Stimulated activated CD4-positive, alpha-beta T cell treated with anti-CD3 and anti-CD28 coated beads, Interleukin-1b, Interleukin-23, amount 100 ng/mL, for 48 hours (primary cell): ENCODE results near the gene CCDC78.

Experiments used
- DNase-seq: peaks from one replicate; pipeline ENCODE4 v3.0.0-alpha.2; 2020

The CCDC78 gene

DNA sequence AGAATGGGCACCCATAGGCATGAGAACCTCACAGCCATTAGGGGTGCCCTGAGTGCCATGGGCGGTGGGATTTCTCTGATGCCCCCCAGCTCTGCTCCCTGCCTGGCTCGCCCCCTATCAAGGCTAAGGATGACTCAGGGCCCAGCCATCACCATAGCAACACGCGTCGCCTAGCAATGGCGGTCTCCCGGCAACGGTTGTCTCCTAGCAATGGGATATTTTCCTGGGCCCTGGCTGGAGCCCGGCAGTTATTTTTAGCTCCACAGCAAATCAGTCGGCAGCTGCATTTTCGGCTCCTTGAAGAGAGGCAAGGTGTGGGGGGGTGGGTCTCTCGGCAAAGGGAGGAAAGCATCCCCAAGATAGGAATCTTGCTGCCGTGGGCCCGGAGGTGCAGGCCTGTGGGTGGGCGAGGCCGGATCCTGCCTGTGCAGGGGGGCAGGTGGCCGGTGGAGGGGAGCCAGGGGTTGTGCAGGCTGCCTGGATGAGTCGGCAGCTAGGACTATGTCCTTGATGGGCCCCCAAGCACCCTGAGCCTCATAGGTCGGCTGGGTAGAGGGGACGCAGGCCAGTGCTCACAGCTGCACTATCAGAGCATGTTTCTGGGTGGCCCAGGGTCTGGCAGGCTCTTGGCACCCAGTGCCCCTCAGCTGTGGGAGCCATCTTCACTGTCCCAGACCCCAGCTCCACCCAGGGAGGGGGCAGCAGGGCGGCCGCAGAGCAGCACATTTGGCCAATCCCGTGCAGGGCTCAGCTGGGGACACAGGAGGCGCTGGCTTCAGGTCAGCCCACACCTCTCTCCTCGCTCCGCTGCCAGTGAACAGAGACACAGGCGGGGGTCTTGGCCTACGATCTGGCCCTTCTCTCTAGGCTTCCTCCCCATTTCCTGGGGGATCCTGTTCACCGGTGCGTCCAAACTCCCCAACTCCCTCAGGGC, 16.4 kb downstream of the CCDC78 start:
- no peak for DNase-seq

DNA sequence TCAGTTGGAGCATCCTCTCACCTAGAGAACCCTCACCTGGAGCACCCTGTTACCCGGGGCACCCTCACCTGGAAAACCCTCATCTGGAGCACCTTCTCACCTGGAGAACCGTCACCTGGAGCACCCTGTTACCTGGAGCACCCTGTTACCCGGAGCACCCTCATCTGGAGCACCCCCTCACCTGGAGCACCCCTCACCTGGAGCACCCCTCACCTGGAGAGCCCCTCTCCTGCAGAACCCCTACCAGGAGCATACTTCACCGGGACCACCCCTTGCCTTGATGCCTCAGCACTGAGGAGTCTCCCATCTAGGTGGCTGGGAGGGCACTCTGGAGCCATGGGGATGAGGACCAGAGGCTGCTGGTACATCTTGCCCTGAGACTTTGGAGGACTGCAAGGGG, 17.3 kb downstream of the CCDC78 start:
- no peak for DNase-seq

DNA sequence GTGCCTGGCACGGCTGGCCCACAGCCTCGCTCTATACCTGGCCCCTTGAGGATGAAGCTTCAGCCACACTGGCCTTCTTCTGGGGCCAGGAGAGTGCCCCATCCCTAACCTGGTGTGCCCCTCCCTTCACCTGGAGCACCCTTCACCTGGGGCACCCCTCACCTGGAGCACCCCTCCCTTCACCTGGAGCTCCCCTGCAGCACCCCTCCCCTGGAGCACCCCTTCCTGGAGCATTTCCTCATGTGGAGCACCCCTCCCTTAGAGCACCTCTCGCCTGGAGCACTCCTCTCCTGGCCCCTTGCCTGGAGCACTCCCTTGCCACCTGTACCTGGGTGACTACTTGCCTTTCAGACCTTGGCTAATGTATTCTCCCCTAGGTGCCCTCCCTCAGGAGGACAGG, 18.2 kb downstream of the CCDC78 start:
- DNase-seq: no peak

DNA sequence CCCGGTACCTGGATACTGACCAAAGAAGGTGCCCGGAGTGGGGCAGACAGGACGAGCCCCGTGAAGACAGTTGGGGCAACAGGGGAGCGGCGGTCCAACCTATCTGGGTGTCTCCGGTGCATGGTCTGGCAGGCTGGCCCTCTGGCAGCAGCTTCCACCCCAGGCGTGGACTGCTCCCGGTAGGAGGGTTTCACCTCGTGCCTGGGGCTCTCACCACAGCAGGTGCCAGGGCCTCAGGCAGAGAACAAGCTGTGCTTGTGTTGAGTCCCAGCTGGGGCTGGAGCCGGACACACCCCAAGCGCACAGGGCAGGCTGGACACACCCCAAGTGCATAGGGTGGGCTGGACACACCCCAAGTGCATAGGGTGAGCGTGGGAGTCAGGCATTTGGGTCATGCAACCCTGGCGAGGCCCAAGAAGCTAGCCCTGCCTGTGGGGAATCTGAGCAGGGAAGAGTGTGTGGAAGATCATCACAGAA, 19.1 kb downstream of the CCDC78 start:
- DNase-seq: no peak

DNA sequence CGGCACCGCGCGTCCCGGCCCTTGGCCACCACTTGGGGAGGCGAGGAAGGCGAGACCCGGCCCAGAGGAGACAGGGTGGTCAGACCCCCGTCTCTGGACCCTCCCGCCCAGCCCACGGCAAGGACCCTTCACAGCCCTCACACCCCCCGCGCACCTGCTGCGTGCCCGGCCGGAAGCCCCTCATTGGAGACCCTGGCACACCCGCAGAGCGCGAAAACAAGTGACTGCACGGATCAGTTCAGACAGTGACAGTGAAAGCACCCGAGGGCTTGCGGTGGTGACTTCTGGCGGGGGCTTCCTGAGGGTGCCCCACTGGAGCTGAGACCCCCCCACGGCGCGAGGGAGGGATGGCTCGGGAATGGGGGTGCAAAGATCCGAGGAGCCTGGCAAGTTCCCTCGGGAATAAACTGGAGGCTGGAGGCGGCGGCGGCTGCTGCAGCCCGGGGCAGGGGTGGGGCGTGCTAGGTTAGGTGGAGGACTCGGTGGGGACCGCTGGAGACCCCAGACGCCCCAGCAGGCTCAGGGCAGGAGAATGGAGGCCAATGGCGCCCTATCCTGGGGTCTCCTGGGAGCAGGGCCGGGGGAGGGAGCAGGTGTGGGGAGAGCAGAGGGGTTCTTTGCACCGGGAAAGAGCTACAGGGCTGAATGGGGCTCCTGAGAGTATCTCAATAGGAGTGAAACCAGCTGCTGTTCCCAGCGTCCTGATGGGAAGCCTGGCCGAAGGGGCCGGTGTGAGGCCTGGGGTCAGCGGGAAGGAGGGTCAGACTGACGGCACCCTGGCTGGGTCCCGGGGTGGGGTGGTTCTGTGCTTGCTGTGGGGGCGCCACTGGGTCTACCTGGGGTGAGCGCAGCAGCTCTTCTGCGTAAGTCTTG, 19.8 kb downstream of the CCDC78 start:
- DNase-seq: no peak

DNA sequence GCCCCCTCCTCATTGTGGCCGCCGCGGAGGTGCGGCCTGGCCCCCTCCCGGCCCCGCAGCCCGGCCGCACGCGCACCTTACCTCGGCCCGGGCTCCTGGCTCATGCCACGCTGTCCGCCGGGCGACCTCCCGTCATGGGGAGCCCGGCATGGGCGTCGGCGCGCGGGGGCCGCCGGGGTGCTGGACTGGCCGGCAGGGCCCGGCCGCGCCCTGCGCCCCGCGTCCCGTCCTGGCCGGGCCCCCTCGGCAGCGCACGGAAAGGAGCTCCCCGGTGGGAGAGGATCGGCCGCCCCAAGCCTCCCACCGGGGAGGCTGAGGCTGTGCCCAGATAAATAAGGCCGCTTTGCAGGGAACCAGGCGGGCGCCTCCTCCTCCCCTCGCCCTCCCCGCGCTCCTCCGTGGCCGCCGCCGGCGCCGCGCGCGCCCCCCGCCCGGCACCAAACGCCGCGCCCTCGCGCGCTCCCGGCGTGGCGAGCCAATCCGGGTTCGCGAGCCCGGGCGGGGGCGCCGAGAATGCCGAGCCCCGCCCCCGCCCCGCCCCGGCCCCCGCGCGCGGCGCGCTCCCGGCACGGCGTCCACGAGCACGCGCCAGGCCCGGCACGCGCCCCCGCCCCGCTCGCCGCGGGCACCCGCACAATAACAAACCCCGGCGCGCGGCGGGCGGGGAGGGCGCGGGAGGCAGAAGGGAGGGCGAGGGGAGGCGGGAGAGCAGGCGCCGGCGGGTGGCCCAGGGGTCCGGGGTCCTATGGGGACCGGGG, 20.6 kb downstream of the CCDC78 start, which contains the start of gene FBXL16:
FBXL16 (minus strand) TSS at position 371 of the 758 bp plus-strand sequence. CDS start 8,396 bp downstream, outside the sequence.
- DNase-seq: no peak

DNA sequence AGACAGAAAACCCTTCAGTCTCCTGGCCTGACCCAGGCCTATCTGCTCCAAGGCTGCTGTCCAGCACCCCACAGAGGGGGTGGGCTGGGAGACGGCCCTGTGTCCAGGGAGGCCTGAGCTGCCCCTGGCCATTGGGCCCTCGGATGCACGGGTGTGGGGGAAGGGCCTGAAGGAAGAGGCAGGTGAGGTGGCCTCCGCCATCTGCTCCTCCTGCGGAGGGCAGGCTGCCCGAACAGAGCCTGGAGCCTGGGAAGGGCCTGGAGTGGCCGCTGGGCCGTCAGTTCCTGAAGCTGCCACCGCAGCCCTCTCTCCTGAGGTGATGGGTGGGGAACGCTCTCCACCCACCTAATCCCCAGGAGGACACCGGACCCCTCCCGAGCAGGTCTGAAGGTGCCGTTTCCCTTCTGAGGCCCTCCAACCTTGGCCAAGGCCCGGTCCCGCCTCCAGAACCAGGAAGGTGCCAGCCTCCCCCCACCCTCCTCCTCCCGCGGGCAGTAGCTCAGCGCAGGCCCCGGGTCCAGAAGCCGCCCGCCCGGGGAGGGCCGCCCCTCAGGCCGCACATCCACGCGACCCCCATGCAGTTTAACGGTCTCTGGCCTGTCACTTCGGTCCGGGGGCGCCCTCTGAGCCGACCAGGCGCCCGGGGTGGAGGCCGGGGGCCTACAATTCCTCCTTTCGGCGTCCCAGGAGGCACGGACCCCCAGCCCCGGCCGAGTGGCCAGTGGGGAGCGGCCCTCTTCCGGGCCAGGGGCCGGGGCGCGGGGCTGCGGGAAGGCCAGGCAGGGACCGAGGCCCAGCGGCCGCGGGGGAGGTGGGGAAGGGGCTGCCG, 21.5 kb downstream of the CCDC78 start:
- DNase-seq: no peak

DNA sequence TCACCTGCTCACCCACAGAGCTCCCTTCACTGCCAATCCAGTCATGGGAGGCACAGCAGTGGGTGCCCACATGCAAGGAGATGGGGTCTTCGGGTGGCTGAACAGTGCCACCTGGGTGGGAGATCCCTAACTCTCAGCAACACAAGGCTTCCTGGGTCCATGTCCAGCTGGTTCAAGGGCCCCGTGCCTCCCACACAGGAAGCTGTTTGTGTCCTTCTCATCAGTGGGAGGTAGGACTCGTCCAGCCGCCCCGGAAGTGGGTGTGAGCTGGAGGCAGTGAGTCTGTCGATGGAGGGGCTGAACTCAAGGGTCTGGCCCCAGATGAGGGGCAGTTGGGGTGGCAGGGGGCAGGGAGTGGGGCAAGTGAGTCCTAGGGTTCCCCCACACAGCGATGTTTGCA, 22.2 kb downstream of the CCDC78 start:
- DNase-seq: no peak

DNA sequence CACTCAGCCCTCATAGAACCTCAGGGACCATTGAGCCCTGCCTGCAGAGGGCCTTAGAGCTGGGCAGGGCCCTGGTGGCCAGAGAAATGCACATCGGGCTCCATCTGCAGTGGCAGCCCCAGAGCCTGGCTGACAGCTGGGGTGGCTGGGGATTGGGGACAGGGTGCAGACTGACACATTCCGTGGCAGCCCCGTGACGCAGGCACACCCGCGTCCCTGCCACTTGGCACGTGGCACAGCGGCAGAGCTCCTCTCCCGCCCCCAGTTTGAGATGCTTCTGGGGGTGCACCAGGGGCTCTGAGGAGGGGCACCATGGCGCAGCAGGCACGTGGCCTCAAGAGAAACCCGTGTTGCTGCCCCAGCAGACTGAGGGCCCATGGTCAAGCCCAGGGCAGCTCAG, 22.8 kb downstream of the CCDC78 start:
- DNase-seq: no peak

DNA sequence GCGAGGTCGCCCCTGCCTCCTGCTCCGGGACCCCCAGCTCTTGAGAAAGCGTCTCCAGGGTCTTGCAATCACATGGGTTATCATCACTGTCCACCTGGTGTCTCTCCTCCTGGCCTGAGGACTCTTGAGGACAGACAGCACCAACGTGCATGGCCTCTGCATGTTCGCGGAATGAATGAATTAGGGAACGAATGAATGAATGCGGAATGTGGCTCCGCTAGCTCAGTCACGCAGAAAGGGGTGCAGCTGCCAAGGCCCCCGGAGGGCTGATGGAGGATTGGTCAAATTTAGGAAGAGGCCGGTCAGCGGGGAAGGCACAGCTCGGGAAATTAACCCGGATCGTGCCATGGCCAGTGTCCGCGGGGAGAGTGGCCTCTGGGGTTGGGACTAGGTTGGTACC, 23.9 kb downstream of the CCDC78 start:
- DNase-seq: no peak

DNA sequence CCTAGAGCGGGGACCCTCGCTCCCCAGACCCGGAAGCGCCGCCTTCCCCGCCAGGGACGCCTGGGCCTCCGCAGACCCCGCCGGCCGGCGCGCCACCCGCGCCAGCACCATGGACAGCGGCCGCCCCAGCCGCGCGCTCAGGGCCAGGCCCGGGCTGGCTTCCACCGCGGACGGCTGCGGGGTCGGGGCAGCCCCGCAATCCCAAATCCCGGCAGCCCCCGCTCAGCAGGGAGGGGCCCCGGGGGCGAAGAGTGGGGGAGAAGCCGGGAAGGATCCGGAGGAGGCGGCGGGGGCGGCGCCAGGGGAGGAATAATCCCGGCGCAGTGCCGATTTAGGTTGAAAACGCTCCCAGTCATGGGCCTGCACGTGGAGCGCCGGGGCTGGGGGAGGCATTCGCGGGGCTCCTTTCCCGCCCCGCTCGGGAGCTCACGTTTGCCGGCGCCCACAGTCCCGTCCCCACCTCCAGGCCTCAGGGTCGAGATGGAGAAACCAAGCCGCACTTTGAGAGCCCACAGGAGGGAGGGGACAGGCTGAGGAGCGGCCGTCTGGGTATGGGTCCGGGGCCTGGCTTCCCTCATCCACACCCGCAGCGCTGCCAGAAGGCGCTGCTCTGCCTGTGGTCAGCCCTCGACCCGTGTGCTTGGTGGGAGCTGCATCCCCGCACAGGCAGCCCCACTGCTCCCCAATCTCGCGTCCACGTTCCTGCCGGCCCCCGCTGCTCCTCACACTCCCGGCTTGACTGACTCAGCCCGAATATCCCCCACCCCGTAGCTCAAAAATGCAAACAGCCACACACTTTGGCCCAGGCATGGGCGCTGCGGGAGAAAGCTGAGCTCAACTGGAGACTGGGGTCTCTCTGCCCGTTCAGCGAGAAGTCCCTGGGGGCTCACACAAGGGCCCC, 25.3 kb downstream of the CCDC78 start:
- no peak for DNase-seq

DNA sequence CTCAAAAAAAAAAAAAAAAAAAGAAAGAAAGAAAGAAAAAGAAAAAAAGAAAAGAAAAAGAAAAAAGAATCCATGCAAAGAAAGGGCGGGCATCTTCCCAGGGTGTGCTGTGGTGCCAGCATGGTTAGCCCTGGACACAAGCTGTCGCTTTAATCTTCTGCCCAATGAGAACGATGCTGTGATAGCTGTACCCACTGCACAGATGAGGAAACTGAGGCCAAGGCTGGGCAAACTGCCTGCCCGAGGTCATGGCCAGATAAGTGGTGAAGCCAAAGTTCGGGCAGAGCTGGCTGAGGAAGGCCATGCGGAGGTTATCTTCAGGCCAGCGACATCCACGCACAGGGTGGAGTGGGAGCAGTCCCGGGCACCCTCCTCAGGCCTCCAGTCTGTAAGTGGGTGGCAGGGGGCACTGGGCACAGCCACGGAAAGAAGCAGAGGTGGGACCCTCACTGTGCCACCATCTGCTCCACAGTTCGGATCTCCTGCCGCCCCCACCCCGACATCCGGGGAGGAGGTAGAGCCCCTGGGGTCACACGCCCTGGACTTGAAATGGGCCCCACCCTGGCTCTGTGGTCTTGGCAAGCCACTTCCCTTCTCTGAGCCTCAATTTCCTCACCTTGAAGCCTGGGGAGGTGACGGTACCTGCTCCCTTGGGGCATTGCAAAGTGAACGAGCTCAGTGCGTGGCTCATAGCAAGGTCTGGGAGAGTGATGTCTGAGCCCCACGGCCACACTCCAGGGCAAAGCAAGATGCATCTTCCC, 27.2 kb downstream of the CCDC78 start:
- no peak for DNase-seq

DNA sequence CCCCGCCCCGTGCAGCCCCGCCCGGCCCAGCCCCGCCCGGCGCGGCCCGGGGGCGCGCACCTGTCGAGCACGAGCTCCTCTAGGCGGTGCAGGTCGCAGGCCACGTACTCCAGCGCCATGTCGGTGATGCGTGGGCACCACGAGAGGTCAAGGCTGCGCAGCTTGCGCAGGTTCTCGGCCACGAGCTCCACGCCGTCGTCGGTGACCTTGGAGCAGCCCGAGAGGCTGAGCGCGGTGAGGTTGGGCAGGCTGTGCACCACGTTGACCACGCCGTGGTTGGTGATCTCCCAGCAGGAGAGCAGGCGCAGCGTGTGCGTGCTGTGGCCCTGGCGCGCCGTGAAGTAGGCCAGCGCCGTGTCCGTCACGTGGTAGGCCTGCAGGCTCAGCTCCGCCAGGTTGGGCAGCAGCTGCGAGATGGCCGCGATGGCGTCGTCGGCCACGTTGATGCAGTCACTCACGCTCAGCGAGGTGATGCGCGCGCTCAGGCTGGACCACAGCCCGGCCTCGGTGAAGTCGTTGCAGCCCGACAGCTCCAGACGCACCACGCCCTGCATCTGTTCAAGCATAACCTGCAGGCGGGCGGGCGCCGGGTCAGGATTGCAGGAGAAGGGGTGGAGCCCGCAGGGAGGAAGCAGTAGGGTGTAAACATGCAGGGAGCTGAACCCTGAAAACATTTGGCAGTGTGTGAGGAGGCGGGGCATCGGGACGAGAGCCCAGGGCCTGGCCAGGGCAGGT, 30.7 kb downstream of the CCDC78 start:
- peak; percentile 74 for DNase-seq

DNA sequence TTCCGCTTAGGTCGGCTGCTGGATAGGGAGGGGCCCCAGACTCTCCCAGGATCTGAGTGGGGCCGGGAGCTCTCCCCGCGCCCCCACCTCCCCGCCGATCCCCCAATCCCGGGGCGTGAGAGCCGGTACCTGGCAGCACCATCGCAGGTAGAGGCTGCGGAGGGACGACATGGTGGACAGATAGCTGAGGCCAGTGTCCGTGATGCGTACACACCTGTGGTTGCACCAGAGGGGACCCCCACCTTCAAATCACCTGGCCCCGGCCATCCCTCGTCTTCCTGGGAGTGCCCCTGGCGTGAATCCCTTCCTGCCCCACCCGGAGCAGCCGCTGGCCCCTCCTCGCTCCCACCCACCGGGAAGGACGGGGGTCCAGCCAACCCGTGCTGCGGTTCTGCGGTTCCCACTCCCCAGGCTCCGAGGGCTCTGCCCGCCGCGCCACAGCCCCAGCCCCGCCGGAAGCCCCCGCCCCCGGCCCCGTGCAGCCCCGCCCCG, 31.3 kb downstream of the CCDC78 start:
- DNase-seq: no peak

DNA sequence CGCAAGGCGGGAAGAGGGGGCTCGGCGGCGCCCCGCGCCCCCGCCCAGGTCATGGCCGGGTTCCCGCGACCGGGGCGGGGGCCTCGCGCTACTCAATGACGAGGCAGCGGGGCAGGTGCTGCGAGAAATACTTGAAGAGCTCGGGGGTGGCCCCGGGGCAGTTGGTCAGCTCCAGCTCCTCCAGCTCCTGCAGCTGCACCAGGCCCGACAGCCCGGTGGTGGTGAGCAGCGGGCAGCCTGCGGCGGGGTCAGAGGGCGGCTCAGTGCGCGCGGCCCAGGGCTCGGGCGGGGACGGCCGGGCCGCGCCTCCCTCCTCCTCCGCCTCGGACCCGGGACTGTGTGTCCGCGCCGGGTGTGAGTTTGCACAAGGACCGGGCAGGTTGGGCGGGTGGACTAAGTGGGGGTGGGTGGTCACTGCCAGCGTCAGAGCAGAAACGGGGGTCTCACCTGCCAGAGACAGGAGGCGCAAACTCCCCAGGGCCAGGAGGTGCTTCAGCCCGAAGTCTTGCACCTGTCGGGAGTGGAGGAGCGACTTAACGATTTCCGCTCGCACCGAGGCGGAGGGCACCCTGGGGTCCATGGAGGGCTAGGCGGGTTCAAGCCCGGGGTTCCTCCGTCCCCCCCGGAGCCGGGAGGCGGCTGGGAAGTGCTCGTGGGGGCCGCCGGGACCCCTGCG, 31.9 kb downstream of the CCDC78 start:
- DNase-seq: no peak

DNA sequence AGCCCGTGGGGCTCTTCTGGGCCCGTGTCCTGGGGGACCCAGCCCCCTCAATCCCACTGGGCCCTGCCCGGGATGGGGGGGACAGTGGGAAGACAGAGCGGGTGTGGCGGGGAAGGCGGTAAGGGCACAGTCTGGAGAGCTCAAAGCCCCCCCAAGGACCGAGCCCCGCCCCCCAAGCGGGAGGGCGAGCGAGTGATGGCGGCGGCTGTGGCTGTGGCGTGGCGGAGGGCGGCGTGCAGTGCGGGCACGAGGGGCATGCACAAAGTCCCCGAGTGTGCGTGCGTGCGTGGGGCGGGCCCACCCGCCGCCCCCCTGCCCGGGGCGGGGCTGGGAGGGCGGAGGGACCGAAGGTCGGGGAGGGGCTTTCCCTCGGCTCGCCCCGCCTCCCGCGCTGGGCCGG, 32.5 kb downstream of the CCDC78 start:
- DNase-seq: no peak

DNA sequence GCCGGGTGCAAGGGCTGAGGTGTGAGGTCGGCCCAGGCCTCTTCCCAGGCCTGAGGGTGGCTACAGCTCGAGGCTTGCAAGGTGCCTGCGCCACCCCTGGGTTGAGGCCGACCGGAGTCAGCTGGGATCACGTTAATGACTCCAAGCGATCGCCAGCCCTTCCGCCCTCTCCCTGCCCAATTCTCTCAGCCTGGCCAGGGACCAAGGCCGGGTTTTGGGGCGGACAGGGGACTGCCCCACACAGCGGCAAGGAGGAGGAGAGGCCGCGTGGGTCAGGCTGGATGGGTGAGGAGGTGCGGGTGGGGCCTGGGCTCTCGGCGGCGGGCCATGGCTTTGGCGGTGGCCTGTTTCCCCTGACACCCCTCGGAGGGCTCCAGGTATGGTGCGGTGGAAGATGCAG, 32.9 kb downstream of the CCDC78 start:
- no peak for DNase-seq

DNA sequence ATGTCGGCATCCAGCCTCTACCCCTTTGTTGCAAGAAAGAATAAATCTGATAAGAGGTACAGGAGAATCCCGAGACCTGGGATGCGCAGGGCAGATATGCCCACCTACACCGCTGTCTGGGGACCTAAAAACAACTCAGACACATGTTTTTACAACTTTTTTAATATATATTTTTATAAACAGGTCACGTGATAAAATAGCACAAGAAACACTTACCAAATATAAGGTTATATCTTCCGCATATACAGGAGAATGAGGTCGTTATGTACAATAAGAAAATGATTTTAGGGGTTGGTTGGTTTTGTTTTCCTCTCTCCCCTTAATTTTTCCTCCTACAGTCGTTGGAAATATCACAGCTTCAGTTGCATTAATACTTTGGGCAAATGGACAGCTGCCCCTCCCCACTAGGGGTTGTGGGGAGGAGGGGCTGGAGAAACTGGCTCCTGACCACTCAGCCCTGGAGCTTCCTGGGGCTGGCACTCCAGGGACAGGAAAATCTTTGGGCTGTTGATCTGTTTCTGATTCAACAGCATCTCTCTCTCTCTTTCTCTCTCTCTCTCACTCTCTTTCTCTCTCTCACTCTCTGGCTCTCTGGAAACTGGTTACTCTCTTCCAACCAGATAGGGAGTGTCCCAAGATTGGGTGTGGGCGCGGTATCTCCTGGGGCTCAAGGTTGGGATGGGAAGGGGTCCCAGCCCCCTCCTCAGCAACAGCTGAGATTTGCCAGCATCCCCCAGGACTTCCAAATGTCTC, 33.7 kb downstream of the CCDC78 start:
- no peak for DNase-seq
